HEK293 (cell line): ENCODE data around the gene HIGD2A.
A peak's percentile ranks its signal among the peaks of the same experiment; 100 is the strongest.

Experiments
- CTCF ChIA-PET: fragments of 350-600 bp; formaldehyde crosslinking; extraction: SDS; loops from one replicate; lab custom pipeline; 2021; ENCODE audit warnings: antibody characterized with exemption; lab: Yijun Ruan, JAX
- POLR2A ChIA-PET: fragments of 300-600 bp; formaldehyde crosslinking; extraction: SDS; loops from one replicate; lab custom pipeline; 2020; ENCODE audit warnings: antibody characterized with exemption, inconsistent platforms; lab: Yijun Ruan, JAX
- H3K27ac ChIP-seq: fragments of 200-500 bp; sonication (Bioruptor generic); 2 replicates; pipeline ENCODE4 v1.5.1; 2014; ENCODE audit warnings: low read depth, low read length, control low read depth, inconsistent platforms; ENCODE audit errors: extremely low read depth
- H3K36me3 ChIP-seq, 2 experiments: fragments of 200-500 bp in 1 of 2; sonication (Bioruptor generic) in 1 of 2; 1 replicate in 1 of 2; 2 replicates in 1 of 2; pipeline ENCODE4 v1.5.1; 2014 to 2017; ENCODE audit warnings: inconsistent platforms in 2 of 2, low read length in 2 of 2; ENCODE audit not compliant: control insufficient read depth in 2 of 2, insufficient read depth in 1 of 2
- H3K4me1 ChIP-seq: fragments of 200-500 bp; sonication (Bioruptor generic); 2 replicates; pipeline ENCODE4 v1.5.1; 2014; ENCODE audit warnings: mild to moderate bottlenecking, low read length, inconsistent platforms; ENCODE audit not compliant: control insufficient read depth, insufficient read depth
- H3K4me3 ChIP-seq: 2 replicates; pipeline ENCODE4 v1.5.1; 2011; ENCODE audit warnings: low read depth, mild to moderate bottlenecking, control low read depth, low read length, moderate library complexity
- H3K9me3 ChIP-seq: fragments of 200-500 bp; sonication (Bioruptor generic); 2 replicates; pipeline ENCODE4 v1.5.1; 2014; ENCODE audit warnings: low read depth, low read length, inconsistent platforms; ENCODE audit not compliant: control insufficient read depth, insufficient read depth
- EGR2 ChIP-seq: fragments of 450-650 bp; formaldehyde crosslinking; IDR thresholded peaks from 2 replicates; pipeline ENCODE4 v1.5.1; 2016; ENCODE audit warnings: low read depth, missing biosample characterization, missing genetic modification characterization
- GFI1B ChIP-seq: fragments of 450-650 bp; formaldehyde crosslinking; IDR thresholded peaks from 2 replicates; pipeline ENCODE4 v1.5.1; 2016; ENCODE audit warnings: missing biosample characterization, missing genetic modification characterization
- HOXD13 ChIP-seq: sonication (generic); formaldehyde crosslinking; IDR thresholded peaks from 2 replicates; pipeline ENCODE4 v1.8.0; 2022; ENCODE audit warnings: missing genetic modification reagents, borderline replicate concordance
- INSM2 ChIP-seq: fragments of 450-650 bp; formaldehyde crosslinking; IDR thresholded peaks from 2 replicates; pipeline ENCODE4 v1.5.1; 2016; ENCODE audit warnings: missing biosample characterization, missing genetic modification characterization
- KLF1 ChIP-seq: fragments of 450-650 bp; formaldehyde crosslinking; IDR thresholded peaks from 2 replicates; pipeline ENCODE4 v1.5.1; 2016; ENCODE audit warnings: missing biosample characterization, missing genetic modification characterization
- MZF1 ChIP-seq: fragments of 450-650 bp; formaldehyde crosslinking; IDR thresholded peaks from 2 replicates; pipeline ENCODE4 v1.5.1; 2017; ENCODE audit warnings: missing biosample characterization, missing genetic modification characterization, borderline replicate concordance
- SALL2 ChIP-seq: fragments of 450-650 bp; formaldehyde crosslinking; IDR thresholded peaks from 2 replicates; pipeline ENCODE4 v1.5.0; 2017; ENCODE audit warnings: missing biosample characterization, mild to moderate bottlenecking, missing genetic modification characterization, borderline replicate concordance
- TRIM28 ChIP-seq: IDR thresholded peaks from 2 replicates; pipeline ENCODE4 v1.6.1; 2011; ENCODE audit warnings: low read length, control low read depth, borderline replicate concordance
- ZEB2 ChIP-seq: fragments of 450-650 bp; formaldehyde crosslinking; IDR thresholded peaks from 2 replicates; pipeline ENCODE4 v1.5.1; 2016; ENCODE audit warnings: missing biosample characterization, missing genetic modification characterization
- ZFP41 ChIP-seq: fragments of 450-650 bp; formaldehyde crosslinking; IDR thresholded peaks from 2 replicates; pipeline ENCODE4 v1.5.1; 2016; ENCODE audit warnings: missing biosample characterization, missing genetic modification characterization, borderline replicate concordance
- ZFP69B ChIP-seq: fragments of 450-650 bp; formaldehyde crosslinking; IDR thresholded peaks from 2 replicates; pipeline ENCODE4 v1.5.1; 2016; ENCODE audit warnings: missing biosample characterization, missing genetic modification characterization
- ZNF121 ChIP-seq: fragments of 450-650 bp; formaldehyde crosslinking; IDR thresholded peaks from 2 replicates; pipeline ENCODE4 v1.5.1; 2016; ENCODE audit warnings: missing biosample characterization, missing genetic modification characterization
- ZNF146 ChIP-seq: fragments of 450-650 bp; formaldehyde crosslinking; IDR thresholded peaks from 2 replicates; pipeline ENCODE4 v1.5.1; 2016; ENCODE audit warnings: missing biosample characterization, missing genetic modification characterization
- ZNF157 ChIP-seq: fragments of 450-650 bp; formaldehyde crosslinking; IDR thresholded peaks from 2 replicates; pipeline ENCODE4 v1.5.1; 2016; ENCODE audit warnings: missing biosample characterization, missing genetic modification characterization
- ZNF175 ChIP-seq: fragments of 450-650 bp; formaldehyde crosslinking; IDR thresholded peaks from 2 replicates; pipeline ENCODE4 v1.5.1; 2016; ENCODE audit warnings: missing biosample characterization, missing genetic modification characterization
- ZNF18 ChIP-seq: fragments of 450-650 bp; formaldehyde crosslinking; IDR thresholded peaks from 2 replicates; pipeline ENCODE4 v1.5.1; 2016; ENCODE audit warnings: missing biosample characterization, missing genetic modification characterization
- ZNF248 ChIP-seq: fragments of 450-650 bp; formaldehyde crosslinking; IDR thresholded peaks from 2 replicates; pipeline ENCODE4 v1.5.1; 2017; ENCODE audit warnings: missing biosample characterization, missing genetic modification characterization
- ZNF391 ChIP-seq: fragments of 450-650 bp; formaldehyde crosslinking; IDR thresholded peaks from 2 replicates; pipeline ENCODE4 v1.5.1; 2016; ENCODE audit warnings: low read depth, missing biosample characterization, missing genetic modification characterization, borderline replicate concordance
- ZNF529 ChIP-seq: fragments of 450-650 bp; formaldehyde crosslinking; IDR thresholded peaks from 2 replicates; pipeline ENCODE4 v1.5.1; 2017; ENCODE audit warnings: missing genetic modification characterization, missing biosample characterization; ENCODE audit not compliant: insufficient replicate concordance
- ZNF600 ChIP-seq: fragments of 450-650 bp; formaldehyde crosslinking; IDR thresholded peaks from 2 replicates; pipeline ENCODE4 v1.5.1; 2016; ENCODE audit warnings: missing biosample characterization, missing genetic modification characterization
- ZNF629 ChIP-seq: fragments of 450-650 bp; formaldehyde crosslinking; IDR thresholded peaks from 2 replicates; pipeline ENCODE4 v1.5.1; 2017; ENCODE audit warnings: missing biosample characterization, missing genetic modification characterization
- ZSCAN16 ChIP-seq: fragments of 450-650 bp; formaldehyde crosslinking; IDR thresholded peaks from 2 replicates; pipeline ENCODE4 v1.5.1; 2016; ENCODE audit warnings: missing biosample characterization, missing genetic modification characterization
- TF ChIP-seq, protein P1 (sequence below): fragments of 450-650 bp; formaldehyde crosslinking; IDR thresholded peaks from 2 replicates; pipeline ENCODE4 v1.5.1; 2016; ENCODE audit warnings: missing biosample characterization, missing genetic modification characterization

Gene HIGD2A

GRCh38 chr5:176397736-176398420 is 9.3 kb downstream of the HIGD2A start:
- H3K27ac ChIP-seq: no peak overlapping the region
- no peaks in the 10 kb centered on the region for H3K9me3 ChIP-seq
- H3K4me3 ChIP-seq: no peak overlapping the region
- 0 out of 2 replicates have a peak, but pooled peaks cover 3% of the 10 kb centered on the region for H3K4me1 ChIP-seq
- POLR2A ChIA-PET: no interaction called here
- peak; percentile 83 for TF ChIP-seq KLF1
- TF ChIP-seq, protein P1, sequence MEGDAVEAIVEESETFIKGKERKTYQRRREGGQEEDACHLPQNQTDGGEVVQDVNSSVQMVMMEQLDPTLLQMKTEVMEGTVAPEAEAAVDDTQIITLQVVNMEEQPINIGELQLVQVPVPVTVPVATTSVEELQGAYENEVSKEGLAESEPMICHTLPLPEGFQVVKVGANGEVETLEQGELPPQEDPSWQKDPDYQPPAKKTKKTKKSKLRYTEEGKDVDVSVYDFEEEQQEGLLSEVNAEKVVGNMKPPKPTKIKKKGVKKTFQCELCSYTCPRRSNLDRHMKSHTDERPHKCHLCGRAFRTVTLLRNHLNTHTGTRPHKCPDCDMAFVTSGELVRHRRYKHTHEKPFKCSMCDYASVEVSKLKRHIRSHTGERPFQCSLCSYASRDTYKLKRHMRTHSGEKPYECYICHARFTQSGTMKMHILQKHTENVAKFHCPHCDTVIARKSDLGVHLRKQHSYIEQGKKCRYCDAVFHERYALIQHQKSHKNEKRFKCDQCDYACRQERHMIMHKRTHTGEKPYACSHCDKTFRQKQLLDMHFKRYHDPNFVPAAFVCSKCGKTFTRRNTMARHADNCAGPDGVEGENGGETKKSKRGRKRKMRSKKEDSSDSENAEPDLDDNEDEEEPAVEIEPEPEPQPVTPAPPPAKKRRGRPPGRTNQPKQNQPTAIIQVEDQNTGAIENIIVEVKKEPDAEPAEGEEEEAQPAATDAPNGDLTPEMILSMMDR (tag by site-specific recombination): peak; percentile 18; the same call in 1 of the 2 replicates
- TF ChIP-seq ZFP69B: no peak
- TF ChIP-seq EGR2 (tag by site-specific recombination): peak; percentile 47; the same call in 1 of the 2 replicates
- TF ChIP-seq, all 188 proteins: peak for 3
- peaks cover 0 to 25% of the 10 kb centered on the region in 2 experiments; a peak in 2 of 3 replicates for H3K36me3 ChIP-seq
- CTCF ChIA-PET: interaction anchor here (0.5 kb wide), 1 partner anchor 61 kb away, joined by 3 read pairs; no protein-coding TSS in a partner anchor

DNA sequence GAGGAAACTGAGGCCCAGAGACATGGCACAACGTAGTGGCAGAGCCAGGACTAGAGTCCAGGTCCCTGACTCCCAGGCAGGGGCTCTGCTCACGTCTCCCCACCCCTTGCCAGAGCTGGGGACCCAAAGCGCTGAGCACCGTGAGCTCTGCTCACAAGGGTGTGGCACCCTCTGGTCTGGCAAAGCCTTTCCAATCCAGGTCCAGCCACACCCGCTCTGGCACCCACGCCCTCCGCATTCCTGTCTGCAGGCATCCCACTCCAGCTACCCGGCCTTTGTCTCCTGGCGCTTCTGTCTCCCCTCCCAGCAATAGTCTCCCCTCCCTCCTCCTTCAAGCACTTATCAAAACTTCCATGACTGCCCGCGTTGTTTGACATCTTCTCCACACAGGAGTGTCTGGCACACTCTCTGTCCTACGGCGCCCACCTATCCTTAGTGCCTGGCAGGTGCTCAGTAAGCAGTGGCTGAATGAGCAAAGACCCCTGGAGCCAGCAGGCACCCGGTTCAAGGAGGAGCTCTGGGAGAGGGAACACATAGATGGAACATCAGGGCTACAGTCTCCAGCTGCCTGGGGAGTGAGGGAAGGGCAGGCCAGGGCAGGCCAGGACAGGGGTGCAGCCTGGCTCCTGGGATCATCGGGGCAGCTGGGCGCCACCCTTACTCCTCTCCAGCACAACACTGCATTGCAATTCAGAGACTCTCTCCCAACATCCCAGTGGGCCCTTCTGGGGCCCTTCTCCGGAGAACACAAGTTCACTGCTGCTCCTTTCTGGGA is 12.0 kb downstream of the HIGD2A start:
- Histone ChIP-seq H3K4me1 (0 out of 2 replicates have a peak, but pooled peaks cover 3% of the 10 kb centered on the region), H3K36me3 (peaks cover 0 to 10% of the 10 kb centered on the region in 2 experiments; a peak in 2 of 3 replicates), H3K4me3 (no peak overlapping the region), H3K27ac (no peak overlapping the region), H3K9me3 (no peaks in the 10 kb centered on the region)
- POLR2A ChIA-PET: interaction anchor here (0.6 kb wide), 1 partner anchor 11 kb away, joined by 3 read pairs; no protein-coding TSS in a partner anchor
- TF ChIP-seq HOXD13 (no peak), ZFP41 (tag by site-specific recombination) (no peak), KLF1 (peak; percentile 99)
- CTCF ChIA-PET: interaction anchor here (0.7 kb wide), 1 partner anchor 264 kb away, joined by 3 read pairs; no protein-coding TSS in a partner anchor

DNA sequence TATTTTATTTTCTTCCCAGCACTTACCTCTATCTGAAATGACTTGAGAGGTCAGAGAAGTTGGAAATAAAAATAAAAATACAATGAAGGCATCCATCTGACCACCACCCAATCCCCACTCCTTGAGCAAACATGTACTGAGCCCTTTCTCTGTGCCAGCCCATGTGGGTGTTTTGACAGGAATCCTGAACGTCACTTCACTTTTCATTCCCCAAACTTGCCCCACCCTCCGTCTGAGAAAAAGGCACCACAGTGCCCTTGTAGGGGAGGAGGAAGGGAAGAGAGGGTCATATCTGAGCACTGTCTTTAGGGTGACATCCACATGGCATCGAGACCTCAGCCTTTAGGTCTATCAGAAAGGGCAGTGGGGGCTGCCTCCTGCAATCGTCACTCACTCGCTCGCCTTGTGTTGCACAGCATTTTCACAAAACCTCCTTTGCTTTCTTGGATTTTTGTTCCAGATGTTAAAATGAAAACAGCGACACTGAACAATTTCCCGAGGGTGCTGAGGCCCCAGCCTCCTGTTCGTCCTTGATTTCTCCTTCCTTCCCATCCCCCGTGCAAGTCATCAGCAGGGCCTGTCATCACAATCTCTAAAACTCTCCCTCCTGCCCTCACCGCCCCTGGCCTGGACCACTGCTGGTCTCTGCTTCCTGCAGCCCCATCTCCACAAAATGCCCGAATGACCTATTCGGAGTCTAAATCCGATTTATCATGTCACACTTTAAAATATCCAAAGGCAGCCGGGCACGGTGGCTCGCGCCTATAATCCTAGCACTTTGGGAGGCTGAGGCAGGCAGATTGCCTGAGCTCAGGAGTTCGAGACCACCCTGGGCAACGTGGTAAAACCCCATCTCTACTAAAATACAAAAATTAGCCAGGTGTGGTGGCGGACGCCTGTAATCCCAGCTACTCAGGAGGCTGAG is 13.0 kb downstream of the HIGD2A start:
- CTCF ChIA-PET: no interaction called here
- POLR2A ChIA-PET: interaction anchor here (0.6 kb wide), 1 partner anchor 10 kb away, joined by 3 read pairs; no protein-coding TSS in a partner anchor
- no peak for TF ChIP-seq MZF1 (tag by site-specific recombination)
- TF ChIP-seq ZNF629 (tag by site-specific recombination): no peak
- TF ChIP-seq ZSCAN16 (tag by site-specific recombination): no peak
- no peak for TF ChIP-seq INSM2 (tag by site-specific recombination)
- TF ChIP-seq ZNF529 (tag by site-specific recombination): no peak
- no peak for TF ChIP-seq ZNF157 (tag by site-specific recombination)
- no peak for TF ChIP-seq ZNF248 (tag by site-specific recombination)
- TF ChIP-seq ZNF121 (tag by site-specific recombination): no peak
- no peak for TF ChIP-seq ZNF146
- TF ChIP-seq ZNF175 (tag by site-specific recombination): no peak
- no peak for TF ChIP-seq ZNF391
- no peak for TF ChIP-seq GFI1B
- TF ChIP-seq ZNF600 (tag by site-specific recombination): no peak
- TF ChIP-seq ZNF18 (tag by site-specific recombination): no peak
- no peak for TF ChIP-seq SALL2 (tag by site-specific recombination)
- no peak for TF ChIP-seq TRIM28
- TF ChIP-seq ZEB2 (tag by site-specific recombination): no peak
- no peaks in the 10 kb centered on the region for H3K4me1 ChIP-seq
- no peaks in the 10 kb centered on the region for H3K9me3 ChIP-seq
- H3K36me3 ChIP-seq: peaks cover 0 to 19% of the 10 kb centered on the region in 2 experiments; a peak in 2 of 3 replicates
- no peak overlapping the region for H3K27ac ChIP-seq
- H3K4me3 ChIP-seq: no peak overlapping the region
